Prostate gland (tissue), 2 donors: ENCODE results near the gene TSPAN10. TPM values are rescaled to one million over a fixed set of nuclear protein-coding genes. Genes with fewer than 3 reads are reported as not detected.

Source experiments
- DNase-seq: peaks from one replicate; pipeline ENCODE4 v3.0.0-alpha.2; 2019; ENCODE audit warnings: low spot score
- H3K27ac ChIP-seq, 2 donors: fragments of 200-600 bp; sonication (generic); 2 replicates each; pipeline ENCODE4 v1.5.1; 2017 to 2019
- H3K27me3 ChIP-seq: fragments of 200-600 bp; sonication (generic); replicated peaks from 2 replicates; pipeline ENCODE4 v1.5.1; 2019; ENCODE audit not compliant: insufficient read depth
- H3K36me3 ChIP-seq, 2 donors: fragments of 200-600 bp; sonication (generic); 1 replicate in 1 of 2; 2 replicates in 1 of 2; pipeline versions ENCODE4 v1.5.1 to v1.8.1; 2017 to 2019
- H3K4me1 ChIP-seq: fragments of 200-600 bp; sonication (generic); replicated peaks from 2 replicates; pipeline ENCODE4 v1.5.1; 2019
- H3K4me3 ChIP-seq, 2 donors: fragments of 200-600 bp; sonication (generic); 2 replicates each; pipeline ENCODE4 v1.5.1; 2017 to 2019
- H3K9me3 ChIP-seq: fragments of 200-600 bp; sonication (generic); 2 replicates; pipeline ENCODE4 v1.5.1; 2017
- CTCF ChIP-seq, 4 experiments: fragments of 200-600 bp in 2 of 4; fragments of 450-650 bp in 2 of 4; sonication (generic) in 2 of 4; IDR thresholded peaks; 1 replicate in 3 of 4; 2 replicates in 1 of 4; pipeline ENCODE4 v1.5.1; 2016 to 2019; ENCODE audit warnings: antibody characterized with exemption in 4 of 4, mild to moderate bottlenecking in 2 of 4, moderate library complexity in 2 of 4
- POLR2A ChIP-seq: fragments of 450-650 bp; IDR thresholded peaks from one replicate; pipeline ENCODE4 v1.6.1; 2016; ENCODE audit warnings: antibody characterized with exemption, mild to moderate bottlenecking
- POLR2AphosphoS5 ChIP-seq: sonication (generic); formaldehyde crosslinking; IDR thresholded peaks from one replicate; pipeline ENCODE4 v1.6.1; 2017; ENCODE audit warnings: antibody characterized with exemption
- WGBS: methylation state at CpG from one replicate; pipeline ENCODE4 v1.1.5; 2018; 5-methylcytosine and 5-hydroxymethylcytosine counted together
- intact Hi-C: fragments of 100-400 bp; cut with DNase I; formaldehyde crosslinking; loops from one replicate; pipeline ENCODE4 v1.14.2; 2022
- total RNA-seq, 2 donors: library from RNA; depleted of rRNA; stranded (reverse); fragments of >200 nt; gene quantifications; one replicate each; pipeline ENCODE4 v1.1.0, GENCODE V29; 2016

The TSPAN10 gene
- total RNA-seq, 2 donors from 2014 or later, result 2.5 to 2.9 TPM

GRCh38 chr17:81666092-81666341 lies 29.0 kb downstream of the TSPAN10 start:
- intact Hi-C loops, result no loop called here
- Histone ChIP-seq H3K4me3 (peak overlapping the region; percentile 98 to 99), H3K27me3 (no peaks in the 10 kb centered on the region), H3K9me3 (no peaks in the 10 kb centered on the region), H3K36me3 (peaks cover 0 to 4% of the 10 kb centered on the region in 2 donors), H3K4me1 (peaks cover 11% of the 10 kb centered on the region), H3K27ac (peak overlapping the region; percentile 87 to 91)
- DNase-seq, result no peak
- WGBS, result 2% methylated on average over 16 of the region's 16 CpGs
- TF ChIP-seq POLR2A (no peak), POLR2AphosphoS5 (no peak), CTCF (IDR thresholded peaks at IDR 0.05) (no peak)

DNA sequence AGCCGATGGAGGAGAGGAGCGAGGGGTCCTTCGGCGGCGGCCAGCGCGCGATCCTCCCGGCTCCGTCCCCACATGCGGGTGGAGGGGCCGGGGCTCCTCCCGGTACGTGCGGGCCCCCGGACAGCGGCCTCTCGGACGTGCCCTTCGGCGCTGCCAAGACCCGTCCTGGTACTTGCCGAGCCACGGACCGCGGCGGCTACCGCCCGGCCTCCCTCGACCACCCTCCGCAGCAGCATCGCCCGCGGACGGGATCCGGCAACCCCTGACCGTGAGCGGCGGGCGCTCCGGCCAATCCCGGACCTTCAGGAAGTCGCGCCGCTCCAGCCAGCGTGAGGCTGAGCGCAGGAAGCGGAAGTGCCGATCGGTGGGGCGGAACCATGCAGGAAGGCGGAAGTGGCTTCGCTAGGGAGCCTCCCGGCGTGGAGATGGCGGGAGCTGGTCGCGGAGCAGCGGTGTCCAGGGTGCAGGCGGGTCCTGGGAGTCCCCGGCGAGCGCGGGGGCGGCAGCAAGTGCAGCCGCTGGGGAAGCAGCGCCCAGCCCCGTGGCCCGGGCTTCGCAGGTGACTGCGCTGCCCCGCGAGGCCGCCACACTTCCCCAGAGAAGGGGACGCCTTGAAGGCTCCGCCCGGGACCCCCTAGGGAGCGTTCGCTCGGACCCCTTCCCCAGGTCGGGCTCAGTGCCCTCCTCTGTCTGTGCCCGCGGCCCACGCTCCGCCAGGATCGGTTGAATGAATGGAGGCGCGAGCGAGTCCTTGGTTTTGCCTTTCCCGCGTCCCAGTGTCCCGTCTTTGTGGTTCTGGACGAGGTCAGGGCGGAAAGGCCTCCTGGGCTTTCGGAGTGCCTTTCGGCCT lies 29.6 kb downstream of the TSPAN10 start, which contains the start of the genes CCDC137 and OXLD1:
Gene CCDC137 (plus strand): TSS at position 396 of the 850 bp plus-strand sequence. CDS start 30 bp downstream, at position 426.
Gene OXLD1 (minus strand): TSS at position 264 of the 850 bp plus-strand sequence. CDS start 28 bp downstream, at position 236.
- H3K36me3 ChIP-seq, result peaks cover 0 to 4% of the 10 kb centered on the region in 2 donors
- DNase-seq, result peak; percentile 96
- H3K27ac ChIP-seq, result peak within 1 kb of the TSS; percentile 87 to 91
- intact Hi-C loops, result no loop called here
- peak; percentile 79 for TF ChIP-seq POLR2A
- TF ChIP-seq CTCF (IDR thresholded peaks at IDR 0.05), result peak in 1 of 4 experiments; percentile 8
- peak; percentile 100 for TF ChIP-seq POLR2AphosphoS5
- peaks cover 11% of the 10 kb centered on the region for H3K4me1 ChIP-seq
- under 1% methylated on average over 88 of the region's 96 CpGs for WGBS
- no peaks in the 10 kb centered on the region for H3K27me3 ChIP-seq
- peak within 1 kb of the TSS; percentile 98 to 99 for H3K4me3 ChIP-seq
- H3K9me3 ChIP-seq, result no peaks in the 10 kb centered on the region

- H3K36me3 ChIP-seq, result peaks cover 0 to 16% of the 10 kb centered on the region in 2 donors
- no peaks in the 10 kb centered on the region for H3K9me3 ChIP-seq
- no peaks in the 10 kb centered on the region for H3K27me3 ChIP-seq
- 55% methylated on average over 18 of the region's 18 CpGs for WGBS
- TF ChIP-seq CTCF (IDR thresholded peaks at IDR 0.05), result peak in 2 of 4 experiments; percentile 37 to 45
- no peak for TF ChIP-seq POLR2A
- TF ChIP-seq POLR2AphosphoS5, result peak; percentile 52
- H3K27ac ChIP-seq, result peak overlapping the region; percentile 58 to 91
- intact Hi-C loops, result no loop called here
- DNase-seq, result peak; percentile 72
- H3K4me1 ChIP-seq, result peaks cover 11% of the 10 kb centered on the region
- H3K4me3 ChIP-seq, result peak overlapping the region in 1 of 2 donors; percentile 99
These were observed 30.8 kb downstream of the TSPAN10 start for GRCh38 chr17:81667754-81668153.

DNA sequence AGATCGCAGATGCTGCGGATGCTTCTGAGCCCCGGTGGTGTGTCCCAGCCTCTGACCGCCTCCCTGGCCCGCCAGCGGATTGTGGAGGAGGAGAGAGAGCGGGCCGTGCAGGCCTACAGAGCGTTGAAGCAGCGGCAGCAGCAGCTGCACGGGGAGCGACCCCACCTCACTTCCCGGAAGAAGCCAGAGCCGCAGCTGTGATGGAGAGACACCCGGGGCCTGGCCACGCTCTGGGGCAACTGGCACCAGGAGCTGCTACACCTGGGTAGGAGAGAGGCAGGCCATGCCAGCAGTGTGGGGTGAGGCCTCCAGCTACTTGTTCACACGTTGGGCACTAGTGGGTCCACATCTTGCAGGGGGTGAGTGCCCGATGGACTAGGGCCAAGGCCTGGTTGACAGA lies 35.5 kb downstream of the TSPAN10 start:
- Histone ChIP-seq H3K4me1 (peaks cover 4% of the 10 kb centered on the region), H3K36me3 (peaks cover 0 to 17% of the 10 kb centered on the region in 2 donors)
- intact Hi-C loops, result no loop called here

More for the DNA sequence above, 35.5 kb downstream of the TSPAN10 start:
- H3K9me3 ChIP-seq, result no peaks in the 10 kb centered on the region
- DNase-seq, result no peak
- H3K4me3 ChIP-seq, result no peak overlapping the region
- TF ChIP-seq POLR2AphosphoS5, result no peak
- TF ChIP-seq POLR2A, result no peak
- no peak for TF ChIP-seq CTCF (IDR thresholded peaks at IDR 0.05)
- 78% methylated on average over 18 of the region's 18 CpGs for WGBS
- no peak overlapping the region for H3K27ac ChIP-seq
- no peaks in the 10 kb centered on the region for H3K27me3 ChIP-seq
